HG03521 (cell line): ENCODE results near the gene RHOBTB1.
"Not testable (repeated sequence)": the region's sequence is repeated elsewhere in the genome, so short reads cannot be mapped to it uniquely, and the experiment has no call there.

Source experiments
- ATAC-seq: cut with Tn5 transposase; IDR thresholded peaks from one replicate; pipeline ENCODE4 v1.9.1; 2021; ENCODE audit warnings: mild to moderate bottlenecking, moderate library complexity; ENCODE audit not compliant: unreplicated experiment

Gene RHOBTB1

GRCh38 chr10:60944058-60944909, at the start of gene RHOBTB1:
Gene RHOBTB1 (minus strand): TSS chr10:60944185. CDS start chr10:60911542, 32,643 bp downstream.
- ATAC-seq: peak; percentile 41

- ATAC-seq: no peak
Observed at GRCh38 chr10:60992636-60993035, 48.7 kb upstream of the RHOBTB1 start.

DNA sequence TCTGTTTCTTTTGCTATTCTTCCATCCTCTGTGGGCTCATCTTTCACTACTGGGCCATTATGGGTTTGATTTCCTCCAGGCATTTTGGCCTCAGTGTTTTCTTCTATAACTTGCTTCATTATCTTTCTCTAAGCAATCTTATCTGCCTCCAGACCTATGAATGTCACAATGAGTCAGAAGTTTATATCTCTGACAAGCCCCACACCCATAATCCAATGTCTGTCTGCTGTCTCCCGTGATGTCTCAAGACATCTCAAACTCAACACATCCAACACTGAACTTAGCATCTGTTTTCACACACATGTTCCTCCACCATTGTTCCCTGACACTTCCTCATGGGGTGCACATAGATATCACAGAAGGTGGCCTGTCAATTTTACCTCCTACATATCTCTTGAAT, 46.7 kb upstream of the RHOBTB1 start:
- ATAC-seq: no peak

- peak; percentile 91 for ATAC-seq
Observed at GRCh38 chr10:60989400-60989876, 45.5 kb upstream of the RHOBTB1 start.

DNA sequence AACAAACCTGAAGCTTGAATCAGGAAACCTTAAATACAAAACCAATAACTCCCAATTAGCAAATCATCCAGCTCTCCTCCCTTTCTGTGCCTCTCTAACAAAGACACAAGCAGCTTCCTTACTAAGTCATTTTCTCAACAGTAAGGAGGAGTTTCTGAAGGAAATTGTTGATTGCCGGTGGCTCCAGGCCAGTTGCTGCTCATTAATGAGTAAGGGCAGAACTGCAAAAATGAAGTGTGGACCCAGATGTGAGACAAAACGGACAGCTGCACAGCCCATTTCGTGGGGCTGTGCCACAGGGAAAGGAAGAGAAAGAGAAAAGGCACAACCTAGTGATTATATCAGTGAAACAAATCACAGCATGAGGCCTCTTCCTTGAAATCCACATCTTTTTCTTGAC, 42.8 kb upstream of the RHOBTB1 start:
- ATAC-seq: no peak

GRCh38 chr10:60985951-60986350, 42.0 kb upstream of the RHOBTB1 start:
- no peak for ATAC-seq

- no peak for ATAC-seq
Observed at GRCh38 chr10:60980997-60981396, 37.0 kb upstream of the RHOBTB1 start.

GRCh38 chr10:60979667-60980104, 35.7 kb upstream of the RHOBTB1 start:
- ATAC-seq: no peak

DNA sequence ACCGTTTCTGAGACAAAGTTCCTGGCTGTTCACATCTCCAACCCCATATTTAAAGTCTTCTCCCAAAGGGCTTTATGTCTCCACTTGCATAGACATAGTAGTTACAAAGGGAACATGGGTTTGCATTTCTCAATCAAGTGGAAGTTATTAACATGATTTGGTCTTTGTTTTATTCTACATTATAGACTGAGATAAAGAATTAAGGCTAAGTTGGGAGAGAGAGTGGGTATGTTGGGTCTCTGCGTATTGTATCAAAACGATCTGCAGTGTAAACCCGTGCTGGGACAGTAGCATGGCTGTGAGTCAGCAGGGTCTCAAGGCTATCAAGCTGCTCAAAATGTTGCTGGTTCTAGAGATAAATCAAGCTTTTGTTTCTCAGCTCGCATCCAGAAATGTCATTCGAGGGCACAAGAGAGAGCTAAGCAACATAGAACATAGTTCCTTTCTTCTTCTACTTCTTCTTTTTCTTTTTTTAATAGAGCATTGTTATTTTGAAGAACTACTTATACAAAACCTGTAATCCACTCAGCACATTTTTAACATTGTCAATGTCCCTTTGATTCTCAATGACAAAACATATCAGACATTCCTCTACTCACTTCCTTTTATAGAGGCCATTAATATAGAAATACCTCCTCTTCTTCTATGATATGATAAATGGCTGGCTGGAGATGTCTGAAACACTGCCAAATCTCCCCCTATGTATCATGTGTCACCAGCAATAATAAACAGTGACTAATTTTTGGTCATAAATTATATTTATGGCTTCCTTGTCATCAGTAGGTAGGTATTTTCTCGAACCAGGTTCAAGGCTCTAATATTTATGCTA, 34.5 kb upstream of the RHOBTB1 start:
- no peak for ATAC-seq

GRCh38 chr10:60977161-60978122, 33.5 kb upstream of the RHOBTB1 start:
- ATAC-seq: no peak

DNA sequence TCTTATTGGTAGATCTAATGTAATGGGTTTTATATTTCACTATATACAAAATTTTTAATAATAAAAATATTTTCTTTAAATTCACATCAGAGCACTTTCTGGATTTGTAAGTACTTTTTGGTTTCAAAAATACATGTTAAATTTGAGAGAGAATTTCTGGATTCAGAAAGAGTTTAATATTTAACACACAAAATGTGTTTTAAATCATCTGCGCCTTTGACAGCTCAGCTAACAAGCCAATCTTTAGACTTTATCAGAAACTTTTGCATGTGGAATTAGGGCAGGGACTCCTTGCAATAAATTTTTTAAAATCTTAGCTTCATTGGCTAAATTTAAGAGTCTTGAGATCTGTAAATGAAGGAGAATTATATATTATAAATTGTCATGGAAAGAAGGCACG, 32.7 kb upstream of the RHOBTB1 start:
- no peak for ATAC-seq

- ATAC-seq: no peak
Observed at GRCh38 chr10:60975716-60976115, 31.7 kb upstream of the RHOBTB1 start.

- no peak for ATAC-seq
Observed at GRCh38 chr10:60974463-60975149, 30.6 kb upstream of the RHOBTB1 start.

GRCh38 chr10:60973086-60973485, 29.1 kb upstream of the RHOBTB1 start:
- ATAC-seq: no peak

- not testable (repeated sequence) for ATAC-seq
Observed at GRCh38 chr10:60972181-60972580, 28.2 kb upstream of the RHOBTB1 start.

DNA sequence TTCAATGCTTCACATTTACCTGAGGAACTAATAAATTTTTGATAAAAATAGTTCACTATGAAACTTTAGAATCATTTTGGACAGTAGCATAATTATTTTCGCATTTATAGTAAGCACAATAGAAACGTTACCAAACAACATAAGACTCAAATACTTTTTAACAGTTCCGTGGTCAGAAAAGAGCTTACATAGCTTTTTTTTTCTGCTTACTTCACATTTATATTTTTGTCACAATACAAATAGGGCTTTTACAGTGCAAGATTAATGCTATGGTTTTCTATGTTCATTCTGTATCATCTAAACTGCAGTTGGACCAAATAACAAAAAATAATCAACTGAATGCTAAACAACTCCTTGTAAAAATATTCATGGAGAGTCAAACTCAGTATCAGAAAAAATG, 26.5 kb upstream of the RHOBTB1 start:
- no peak for ATAC-seq

DNA sequence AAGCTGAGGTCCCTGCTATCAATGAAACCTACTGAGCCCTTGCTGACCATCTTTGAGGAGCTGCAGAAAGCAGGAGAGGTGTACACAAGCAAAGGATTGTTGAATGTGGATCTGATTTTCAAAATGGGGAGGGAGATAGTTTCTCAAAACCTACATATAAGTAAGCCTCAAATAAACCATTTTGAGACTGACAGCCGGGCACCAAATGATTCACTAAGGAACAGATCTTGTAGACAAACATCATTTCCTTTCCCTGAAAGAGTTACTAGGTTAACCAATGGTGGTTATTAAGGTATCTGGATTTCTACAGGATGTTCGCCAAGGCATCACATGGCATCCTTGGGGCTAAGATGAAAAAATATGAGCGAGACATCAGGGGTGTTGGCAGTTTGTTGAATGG, 24.5 kb upstream of the RHOBTB1 start:
- no peak for ATAC-seq

- no peak for ATAC-seq
Observed at GRCh38 chr10:60967854-60968484, 24.0 kb upstream of the RHOBTB1 start.

DNA sequence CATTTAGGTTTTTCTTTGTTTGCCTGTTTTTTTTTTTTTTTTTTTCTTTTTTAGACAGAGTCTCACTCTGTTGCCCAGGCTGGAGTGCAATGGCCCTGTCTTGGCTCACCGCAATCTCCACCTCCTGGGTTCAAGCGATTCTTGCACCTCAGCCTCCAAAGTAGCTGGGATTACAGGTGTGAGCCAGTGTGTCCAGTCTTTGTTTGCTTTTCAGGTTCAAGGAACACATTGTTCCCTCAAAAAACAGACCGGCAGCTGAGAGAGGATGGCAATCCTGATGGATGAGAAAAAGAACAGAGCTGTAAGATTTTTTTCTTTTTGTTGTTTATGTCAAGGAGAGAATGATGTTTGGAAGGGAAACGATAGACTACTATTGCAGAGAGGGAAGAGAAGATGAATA, 23.3 kb upstream of the RHOBTB1 start:
- ATAC-seq: no peak

GRCh38 chr10:60965696-60966095, 21.7 kb upstream of the RHOBTB1 start:
- ATAC-seq: no peak
